Adipocyte (in vitro differentiated cells): Measurements from ENCODE around the gene MUC5B.

Experiments used
- DNase-seq: peaks from one replicate; pipeline ENCODE4 v3.0.0-alpha.2; 2015; ENCODE audit warnings: low read depth
- H3K27me3 ChIP-seq: replicated peaks from 2 replicates; pipeline ENCODE4 v1.7.0; 2013; ENCODE audit warnings: mild to moderate bottlenecking, low read length, moderate library complexity; ENCODE audit not compliant: control insufficient read depth, insufficient read depth
- H3K36me3 ChIP-seq: 2 replicates; pipeline ENCODE4 v1.7.0; 2013; ENCODE audit warnings: low read length, mild to moderate bottlenecking, moderate library complexity; ENCODE audit not compliant: control insufficient read depth, insufficient read depth, severe bottlenecking
- H3K4me1 ChIP-seq: 2 replicates; pipeline ENCODE4 v1.7.0; 2013; ENCODE audit warnings: mild to moderate bottlenecking, low read length, moderate library complexity; ENCODE audit not compliant: control insufficient read depth, insufficient read depth
- H3K4me3 ChIP-seq: 2 replicates; pipeline ENCODE4 v1.7.0; 2013; ENCODE audit warnings: mild to moderate bottlenecking, low read length, moderate library complexity
- H3K9ac ChIP-seq: 2 replicates; pipeline ENCODE4 v1.7.0; 2013; ENCODE audit warnings: mild to moderate bottlenecking, low read length, moderate library complexity
- H3K9me3 ChIP-seq: 2 replicates; pipeline ENCODE4 v1.7.0; 2013; ENCODE audit warnings: mild to moderate bottlenecking, low read length, moderate library complexity; ENCODE audit not compliant: control insufficient read depth

The MUC5B gene

GRCh38 chr11:1193326-1194230 is 29.3 kb upstream of the MUC5B start:
- H3K9me3 ChIP-seq = no peaks in the 10 kb centered on the region
- DNase-seq = no peak

GRCh38 chr11:1194231-1194976 is 28.5 kb upstream of the MUC5B start:
- DNase-seq = no peak
- H3K4me3 ChIP-seq = no peak overlapping the region
- H3K4me1 ChIP-seq = no peaks in the 10 kb centered on the region

More at GRCh38 chr11:1193326-1194230, 29.3 kb upstream of the MUC5B start:
- H3K4me1 ChIP-seq = no peaks in the 10 kb centered on the region
- peaks cover 33% of the 10 kb centered on the region for H3K27me3 ChIP-seq
- no peak overlapping the region for H3K4me3 ChIP-seq
- H3K36me3 ChIP-seq = no peaks in the 10 kb centered on the region
- no peak overlapping the region for H3K9ac ChIP-seq

GRCh38 chr11:1194977-1195681 is 27.7 kb upstream of the MUC5B start:
- no peak for DNase-seq
- Histone ChIP-seq H3K27me3 (peaks cover 30% of the 10 kb centered on the region), H3K36me3 (no peaks in the 10 kb centered on the region), H3K4me1 (no peaks in the 10 kb centered on the region), H3K4me3 (no peak overlapping the region), H3K9ac (no peak overlapping the region), H3K9me3 (no peaks in the 10 kb centered on the region)

More at GRCh38 chr11:1194231-1194976, 28.5 kb upstream of the MUC5B start:
- Histone ChIP-seq H3K27me3 (peaks cover 31% of the 10 kb centered on the region), H3K9ac (no peak overlapping the region), H3K36me3 (no peaks in the 10 kb centered on the region), H3K9me3 (no peaks in the 10 kb centered on the region)

- H3K4me3 ChIP-seq = no peak overlapping the region
- H3K36me3 ChIP-seq = no peaks in the 10 kb centered on the region
- peaks cover 30% of the 10 kb centered on the region for H3K27me3 ChIP-seq
- DNase-seq = no peak
- no peaks in the 10 kb centered on the region for H3K9me3 ChIP-seq
- no peaks in the 10 kb centered on the region for H3K4me1 ChIP-seq
- H3K9ac ChIP-seq = no peak overlapping the region
Observed at GRCh38 chr11:1195682-1196515, 27.0 kb upstream of the MUC5B start.

GRCh38 chr11:1196516-1197391 is 26.1 kb upstream of the MUC5B start:
- H3K4me3 ChIP-seq = no peak overlapping the region
- no peak overlapping the region for H3K9ac ChIP-seq
- no peaks in the 10 kb centered on the region for H3K36me3 ChIP-seq
- no peaks in the 10 kb centered on the region for H3K9me3 ChIP-seq
- DNase-seq = no peak
- H3K4me1 ChIP-seq = no peaks in the 10 kb centered on the region
- peaks cover 38% of the 10 kb centered on the region for H3K27me3 ChIP-seq

- H3K4me3 ChIP-seq = no peak overlapping the region
- H3K36me3 ChIP-seq = no peaks in the 10 kb centered on the region
- no peak overlapping the region for H3K9ac ChIP-seq
- no peaks in the 10 kb centered on the region for H3K4me1 ChIP-seq
- H3K9me3 ChIP-seq = no peaks in the 10 kb centered on the region
- no peak for DNase-seq
- H3K27me3 ChIP-seq = peaks cover 41% of the 10 kb centered on the region
Observed at GRCh38 chr11:1197431-1197885, 25.4 kb upstream of the MUC5B start.

- Histone ChIP-seq H3K4me1 (no peaks in the 10 kb centered on the region), H3K36me3 (no peaks in the 10 kb centered on the region), H3K9ac (no peak overlapping the region), H3K27me3 (peaks cover 39% of the 10 kb centered on the region), H3K4me3 (no peak overlapping the region), H3K9me3 (no peaks in the 10 kb centered on the region)
- DNase-seq = no peak
Observed at GRCh38 chr11:1197886-1198560, 24.8 kb upstream of the MUC5B start.

GRCh38 chr11:1198561-1199240 is 24.2 kb upstream of the MUC5B start:
- Histone ChIP-seq H3K9ac (no peak overlapping the region), H3K4me1 (no peaks in the 10 kb centered on the region), H3K4me3 (no peak overlapping the region), H3K27me3 (peaks cover 46% of the 10 kb centered on the region), H3K9me3 (no peaks in the 10 kb centered on the region), H3K36me3 (no peaks in the 10 kb centered on the region)
- DNase-seq = no peak

- Histone ChIP-seq H3K4me3 (no peak overlapping the region), H3K4me1 (no peaks in the 10 kb centered on the region), H3K27me3 (peaks cover 49% of the 10 kb centered on the region), H3K36me3 (no peaks in the 10 kb centered on the region), H3K9me3 (no peaks in the 10 kb centered on the region), H3K9ac (no peak overlapping the region)
- DNase-seq = no peak
Observed at GRCh38 chr11:1199241-1199750, 23.6 kb upstream of the MUC5B start.
